Stomach (tissue), 9 donors: ENCODE data around the gene CACNG5. TPM values are rescaled to one million over a fixed set of nuclear protein-coding genes. Genes with fewer than 3 reads are reported as not detected.

Experiments
- DNase-seq, 2 donors: peaks; one replicate each; pipeline versions ENCODE4 v3.0.0 to v3.0.0-alpha.2; 2013 to 2019
- H3K27ac ChIP-seq, 5 donors: fragments of 200-600 bp in 4 of 5; sonication (generic) in 4 of 5; one replicate each; pipeline ENCODE4 v1.5.1; 2013 to 2019; ENCODE audit warnings: mild to moderate bottlenecking in 1 of 5, moderate library complexity in 1 of 5
- H3K27me3 ChIP-seq, 3 donors: fragments of 200-600 bp; sonication (generic); one replicate each; pipeline ENCODE4 v1.5.1; 2017 to 2019; ENCODE audit warnings: mixed run types in 1 of 3
- H3K36me3 ChIP-seq, 4 donors: fragments of 200-600 bp; sonication (generic); 1 replicate in 3 of 4; 2 replicates in 1 of 4; pipeline ENCODE4 v1.5.1; 2016 to 2019
- H3K4me1 ChIP-seq, 4 donors: fragments of 200-600 bp; sonication (generic); one replicate each; pipeline ENCODE4 v1.5.1; 2016 to 2019
- H3K4me3 ChIP-seq, 4 donors: fragments of 200-600 bp; sonication (generic) in 3 of 4; one replicate each; pipeline ENCODE4 v1.5.1; 2016 to 2019; ENCODE audit warnings: mild to moderate bottlenecking in 1 of 4
- H3K9me3 ChIP-seq, 4 donors: fragments of 200-600 bp; sonication (generic); one replicate each; pipeline ENCODE4 v1.5.1; 2016 to 2019
- CTCF ChIP-seq, 7 experiments: fragments of 450-650 bp in 4 of 7; fragments of 200-600 bp in 3 of 7; sonication (generic) in 3 of 7; IDR thresholded peaks; one replicate each; pipeline ENCODE4 v1.5.1; 2016 to 2019; ENCODE audit warnings: antibody characterized with exemption in 7 of 7, control low read depth in 2 of 7, mild to moderate bottlenecking in 1 of 7
- EP300 ChIP-seq: sonication (generic); formaldehyde crosslinking; IDR thresholded peaks from one replicate; pipeline ENCODE4 v1.6.1; 2017; ENCODE audit warnings: antibody characterized with exemption
- POLR2A ChIP-seq, 4 donors: fragments of 450-650 bp; IDR thresholded peaks; one replicate each; pipeline ENCODE4 v1.6.1; 2016; ENCODE audit warnings: antibody characterized with exemption in 4 of 4, control low read depth in 2 of 4, mild to moderate bottlenecking in 1 of 4, moderate library complexity in 1 of 4
- POLR2AphosphoS5 ChIP-seq, 3 donors: sonication (generic); formaldehyde crosslinking; IDR thresholded peaks; one replicate each; pipeline ENCODE4 v1.6.1; 2016; ENCODE audit warnings: antibody characterized with exemption in 3 of 3
- WGBS, 5 donors: extraction: QIAGEN DNeasy Blood & Tissue Kit in 3 of 5; methylation state at CpG; one replicate each; pipeline versions ENCODE4 v1.1.5 to v1.1.7; 2013 to 2018; 5-methylcytosine and 5-hydroxymethylcytosine counted together
- intact Hi-C: fragments of 100-400 bp; cut with DNase I; formaldehyde crosslinking; loops from one replicate; pipeline ENCODE4 v1.15.1; 2023; ENCODE audit warnings: low total_unique reads
- polyA plus RNA-seq, 3 donors: library from polyadenylated mRNA; stranded (reverse); fragments of 200-250 nt; gene quantifications; one replicate each; pipeline ENCODE4 v1.2.3, GENCODE V29; 2013
- total RNA-seq, 5 donors: library from RNA; depleted of rRNA; stranded (reverse); fragments of >200 nt; gene quantifications; one replicate each; pipeline versions ENCODE4 v1.1.0 to v1.2.3, GENCODE V29; 2014 to 2016
- donor health status: healthy with polysubstance abuse.
- donor health status: Bipolar disorder and iron deficiency.
- donor health status: healthy.

CACNG5 gene
- total and polyA plus RNA-seq, 8 donors: not detected

- 79 to 93% (median 89%) methylated on average over 1 of the region's 1 CpG for WGBS, 5 donors
- Histone ChIP-seq H3K27me3 (no peaks in the 10 kb centered on the region), H3K36me3 (no peaks in the 10 kb centered on the region), H3K9me3 (peaks cover 0 to 26% (median 12%) of the 10 kb centered on the region in 4 donors), H3K27ac (no peak overlapping the region), H3K4me3 (no peak overlapping the region), H3K4me1 (no peaks in the 10 kb centered on the region)
- no peak for DNase-seq
- intact Hi-C loops: no loop called here
- TF ChIP-seq POLR2AphosphoS5 (IDR thresholded peaks at IDR 0.05) (no peak), CTCF (IDR thresholded peaks at IDR 0.05) (no peak), POLR2A (IDR thresholded peaks at IDR 0.05) (no peak), EP300 (no peak)
Measured at GRCh38 chr17:66865151-66865550, 30.2 kb downstream of the CACNG5 start.

DNA sequence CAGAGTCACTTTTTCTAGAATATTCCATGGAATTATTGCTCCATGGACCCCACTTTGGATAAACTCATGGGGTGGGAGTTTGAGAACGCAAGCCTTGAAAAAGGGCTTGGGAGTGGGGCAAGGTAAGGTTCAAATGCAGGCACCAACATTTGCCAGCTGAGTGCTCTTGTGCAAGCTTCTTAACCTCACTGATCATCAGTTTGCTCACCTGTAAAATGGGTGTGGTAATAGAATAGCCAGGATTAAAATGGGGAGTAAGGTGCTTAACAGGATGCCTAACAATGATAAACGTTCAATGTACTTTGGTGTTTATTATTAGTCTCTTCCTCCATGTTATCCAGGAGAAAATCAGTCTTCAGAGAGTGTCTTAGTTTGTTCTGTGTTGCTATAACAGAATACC lies 39.0 kb downstream of the CACNG5 start:
- WGBS, 5 donors: 68 to 85% (median 79%) methylated on average over 2 of the region's 2 CpGs

GRCh38 chr17:66884931-66885330 lies 50.0 kb downstream of the CACNG5 start:
- Histone ChIP-seq H3K27me3 (no peaks in the 10 kb centered on the region), H3K27ac (no peak overlapping the region), H3K4me1 (no peaks in the 10 kb centered on the region), H3K4me3 (no peak overlapping the region), H3K36me3 (no peaks in the 10 kb centered on the region), H3K9me3 (peaks cover 0 to 9% (median 4%) of the 10 kb centered on the region in 4 donors)
- DNase-seq: no peak
- WGBS, 5 donors: 88 to 95% (median 92%) methylated on average over 15 to 16 of the region's 16 CpGs
- TF ChIP-seq EP300 (no peak), POLR2AphosphoS5 (IDR thresholded peaks at IDR 0.05) (no peak), POLR2A (IDR thresholded peaks at IDR 0.05) (no peak), CTCF (IDR thresholded peaks at IDR 0.05) (no peak)
- intact Hi-C loops: no loop called here

More for the DNA sequence above, 39.0 kb downstream of the CACNG5 start:
- no peaks in the 10 kb centered on the region for H3K4me1 ChIP-seq
- H3K4me3 ChIP-seq: no peak overlapping the region
- DNase-seq: no peak
- intact Hi-C loops: no loop called here
- H3K9me3 ChIP-seq: peaks cover 0 to 1% (median 0%) of the 10 kb centered on the region in 4 donors
- H3K27me3 ChIP-seq: peaks cover 0 to 26% (median 0%) of the 10 kb centered on the region in 3 donors
- TF ChIP-seq EP300: no peak
- TF ChIP-seq CTCF (IDR thresholded peaks at IDR 0.05): no peak
- no peak for TF ChIP-seq POLR2AphosphoS5 (IDR thresholded peaks at IDR 0.05)
- no peak for TF ChIP-seq POLR2A (IDR thresholded peaks at IDR 0.05)
- no peaks in the 10 kb centered on the region for H3K36me3 ChIP-seq
- no peak overlapping the region for H3K27ac ChIP-seq

GRCh38 chr17:66885417-66885816 lies 50.5 kb downstream of the CACNG5 start:
- 43 to 58% (median 54%) methylated on average over 4 of the region's 4 CpGs for WGBS, 5 donors
- intact Hi-C loops: no loop called here
- DNase-seq: peak in 1 of 2 donors; percentile 29
- Histone ChIP-seq H3K4me1 (no peaks in the 10 kb centered on the region), H3K9me3 (peaks cover 0 to 4% (median under 1%) of the 10 kb centered on the region in 4 donors), H3K27me3 (no peaks in the 10 kb centered on the region), H3K36me3 (no peaks in the 10 kb centered on the region), H3K4me3 (no peak overlapping the region), H3K27ac (no peak overlapping the region)
- TF ChIP-seq CTCF (IDR thresholded peaks at IDR 0.05): no peak
- TF ChIP-seq POLR2A (IDR thresholded peaks at IDR 0.05): no peak
- no peak for TF ChIP-seq POLR2AphosphoS5 (IDR thresholded peaks at IDR 0.05)
- TF ChIP-seq EP300: no peak
